Measurements from ENCODE around the gene CD180. TPM values are rescaled to one million over a fixed set of nuclear protein-coding genes. Genes with fewer than 3 reads are reported as not detected.
A peak's percentile ranks its signal among the peaks of the same experiment; 100 is the strongest.
"Not testable (repeated sequence)": the region's sequence is repeated elsewhere in the genome, so short reads cannot be mapped to it uniquely, and the experiment has no call there.

CD180 gene
- total RNA-seq, 1 experiment from 2014 or later, result not detected

GRCh38 chr5:67173351-67173750 is 23.2 kb downstream of the CD180 start:
- DNase-seq (ENCODE audit: low read depth); in situ Hi-C loops (cut with HindIII; ENCODE audit: low pct_unique_long_range_greater_than_20kb, low sequenced_read_pairs): not testable (repeated sequence)

- DNase-seq (ENCODE audit: low read depth), result no peak
- in situ Hi-C loops (cut with HindIII; ENCODE audit: low pct_unique_long_range_greater_than_20kb, low sequenced_read_pairs), result no loop called here
Measured at GRCh38 chr5:67170767-67171166, 25.8 kb downstream of the CD180 start.

- DNase-seq (ENCODE audit: low read depth), result no peak
- in situ Hi-C loops (cut with HindIII; ENCODE audit: low pct_unique_long_range_greater_than_20kb, low sequenced_read_pairs), result no loop called here
Measured at GRCh38 chr5:67168069-67168468, 28.5 kb downstream of the CD180 start.

- in situ Hi-C loops (cut with HindIII; ENCODE audit: low pct_unique_long_range_greater_than_20kb, low sequenced_read_pairs), result no loop called here
- no peak for DNase-seq (ENCODE audit: low read depth)
Measured at GRCh38 chr5:67166460-67167285, 29.9 kb downstream of the CD180 start.

- in situ Hi-C loops (cut with HindIII; ENCODE audit: low pct_unique_long_range_greater_than_20kb, low sequenced_read_pairs), result no loop called here
- no peak for DNase-seq (ENCODE audit: low read depth)
Measured at GRCh38 chr5:67165526-67166459, 30.8 kb downstream of the CD180 start.

GRCh38 chr5:67164856-67165525 is 31.6 kb downstream of the CD180 start:
- DNase-seq (ENCODE audit: low read depth), result no peak
- in situ Hi-C loops (cut with HindIII; ENCODE audit: low pct_unique_long_range_greater_than_20kb, low sequenced_read_pairs), result no loop called here

- in situ Hi-C loops (cut with HindIII; ENCODE audit: low pct_unique_long_range_greater_than_20kb, low sequenced_read_pairs), result no loop called here
- no peak for DNase-seq (ENCODE audit: low read depth)
Measured at GRCh38 chr5:67163863-67164595, 32.6 kb downstream of the CD180 start.

- in situ Hi-C loops (cut with HindIII; ENCODE audit: low pct_unique_long_range_greater_than_20kb, low sequenced_read_pairs), result no loop called here
- DNase-seq (ENCODE audit: low read depth), result no peak
Measured at GRCh38 chr5:67163231-67163756, 33.3 kb downstream of the CD180 start.

- in situ Hi-C loops (cut with HindIII; ENCODE audit: low pct_unique_long_range_greater_than_20kb, low sequenced_read_pairs), result no loop called here
- no peak for DNase-seq (ENCODE audit: low read depth)
Measured at GRCh38 chr5:67161767-67162166, 34.8 kb downstream of the CD180 start.

- no peak for DNase-seq (ENCODE audit: low read depth)
- in situ Hi-C loops (cut with HindIII; ENCODE audit: low pct_unique_long_range_greater_than_20kb, low sequenced_read_pairs), result no loop called here
Measured at GRCh38 chr5:67160985-67161384, 35.6 kb downstream of the CD180 start.

GRCh38 chr5:67160272-67160671 is 36.3 kb downstream of the CD180 start:
- DNase-seq (ENCODE audit: low read depth), result no peak
- in situ Hi-C loops (cut with HindIII; ENCODE audit: low pct_unique_long_range_greater_than_20kb, low sequenced_read_pairs), result no loop called here

- in situ Hi-C loops (cut with HindIII; ENCODE audit: low pct_unique_long_range_greater_than_20kb, low sequenced_read_pairs), result no loop called here
- DNase-seq (ENCODE audit: low read depth), result peak; percentile 20
Measured at GRCh38 chr5:67156976-67157583, 39.5 kb downstream of the CD180 start.

- in situ Hi-C loops (cut with HindIII; ENCODE audit: low pct_unique_long_range_greater_than_20kb, low sequenced_read_pairs), result no loop called here
- DNase-seq (ENCODE audit: low read depth), result no peak
Measured at GRCh38 chr5:67154556-67155206, 41.9 kb downstream of the CD180 start.

- in situ Hi-C loops (cut with HindIII; ENCODE audit: low pct_unique_long_range_greater_than_20kb, low sequenced_read_pairs), result no loop called here
- no peak for DNase-seq (ENCODE audit: low read depth)
Measured at GRCh38 chr5:67153292-67153691, 43.3 kb downstream of the CD180 start.

- in situ Hi-C loops (cut with HindIII; ENCODE audit: low pct_unique_long_range_greater_than_20kb, low sequenced_read_pairs), result no loop called here
- DNase-seq (ENCODE audit: low read depth), result no peak
Measured at GRCh38 chr5:67152400-67152799, 44.2 kb downstream of the CD180 start.

- DNase-seq (ENCODE audit: low read depth), result no peak
- in situ Hi-C loops (cut with HindIII; ENCODE audit: low pct_unique_long_range_greater_than_20kb, low sequenced_read_pairs), result no loop called here
Measured at GRCh38 chr5:67149951-67150523, 46.6 kb downstream of the CD180 start.

Measured in Caki2 (cell line).